HG03469 (cell line): ENCODE measurements around the gene THUMPD2.

ENCODE experiments used
- ATAC-seq: cut with Tn5 transposase; IDR thresholded peaks from one replicate; pipeline ENCODE4 v1.9.1; 2021; ENCODE audit warnings: mild to moderate bottlenecking, moderate library complexity, moderate number of reproducible peaks; ENCODE audit not compliant: unreplicated experiment

The THUMPD2 gene

DNA sequence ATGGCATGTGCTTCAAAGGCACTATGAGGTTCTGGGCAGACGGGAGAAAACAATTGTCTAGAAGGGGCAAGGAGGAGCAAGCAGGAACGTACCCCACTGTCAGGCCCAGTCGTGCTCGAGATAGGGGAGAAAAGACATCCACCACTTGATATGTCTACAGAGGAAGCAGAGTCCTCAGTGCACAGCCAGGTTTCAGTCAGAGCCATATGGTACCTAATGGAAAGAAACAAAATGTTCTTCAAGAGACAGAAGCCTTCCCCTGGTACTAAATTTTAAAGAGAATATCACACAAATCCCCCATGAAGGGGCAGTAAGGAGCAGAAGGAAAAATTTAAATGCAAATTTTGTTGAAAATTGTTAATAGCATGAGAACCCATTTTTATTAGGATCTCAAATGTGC, 21.9 kb downstream of the THUMPD2 start:
- ATAC-seq = no peak

DNA sequence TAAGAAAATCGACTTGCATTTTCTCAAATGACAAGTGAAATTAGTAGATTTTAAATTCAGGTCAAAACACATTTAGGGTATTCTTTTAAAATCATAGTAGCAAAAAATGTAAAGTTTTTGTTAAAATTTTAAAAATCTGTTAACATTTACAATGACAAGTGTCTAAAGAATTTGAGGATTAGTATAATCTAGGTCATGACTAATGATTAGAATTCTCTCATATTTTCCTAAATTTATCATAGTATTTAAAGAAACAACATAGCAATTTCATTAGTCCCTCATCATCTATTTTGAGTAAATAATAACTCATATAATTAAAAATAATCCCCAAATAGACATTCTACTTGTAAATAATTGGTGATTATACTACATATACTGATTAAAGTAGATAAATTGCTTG, 23.6 kb downstream of the THUMPD2 start:
- no peak for ATAC-seq

- ATAC-seq = no peak
Measured at GRCh38 chr2:39743269-39743776, 35.7 kb downstream of the THUMPD2 start.

GRCh38 chr2:39741871-39742270, 37.2 kb downstream of the THUMPD2 start:
- ATAC-seq = no peak

GRCh38 chr2:39739386-39739785, 39.7 kb downstream of the THUMPD2 start:
- ATAC-seq = no peak

DNA sequence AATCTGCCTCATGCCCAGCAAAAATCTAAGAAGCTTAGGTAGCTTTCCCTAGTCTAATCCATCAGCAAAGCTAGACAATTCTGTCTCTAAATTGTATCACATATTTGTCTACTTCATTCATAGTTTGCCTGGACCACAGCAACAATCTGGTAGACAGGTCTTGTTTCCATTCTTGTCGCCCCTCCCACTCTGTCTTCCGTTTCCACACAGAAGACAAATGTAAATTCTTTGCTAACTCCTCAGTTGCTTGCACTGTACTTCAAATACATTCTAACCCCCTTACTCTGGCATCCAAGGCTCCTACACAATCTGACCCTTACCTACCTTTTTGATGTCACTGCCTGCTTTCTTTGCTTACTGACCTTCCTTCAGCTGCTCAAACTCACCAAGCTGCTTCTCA, 40.1 kb downstream of the THUMPD2 start:
- ATAC-seq = no peak

DNA sequence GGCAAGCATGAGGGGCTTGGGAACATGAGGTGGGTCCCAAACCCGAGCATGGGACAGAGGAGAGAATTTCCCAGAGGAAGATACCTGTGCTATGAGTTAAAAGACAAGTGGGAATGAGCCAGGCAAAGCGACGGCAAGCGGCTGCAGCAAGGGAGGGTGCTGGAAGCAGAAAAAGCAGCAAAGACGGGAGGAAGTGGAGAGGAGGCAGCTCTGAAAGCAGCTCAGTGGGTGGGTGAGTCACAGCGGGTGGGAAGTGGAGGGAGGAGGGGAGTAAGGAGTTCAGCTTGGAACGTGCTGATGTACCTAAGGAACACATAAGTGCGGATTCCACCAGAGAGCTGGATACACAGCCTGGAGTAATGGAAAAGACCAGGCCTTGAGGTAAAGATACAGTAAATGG, 41.4 kb downstream of the THUMPD2 start:
- ATAC-seq = no peak

- ATAC-seq = no peak
Measured at GRCh38 chr2:39736640-39737039, 42.4 kb downstream of the THUMPD2 start.

GRCh38 chr2:39735648-39736047, 43.4 kb downstream of the THUMPD2 start:
- no peak for ATAC-seq

- no peak for ATAC-seq
Measured at GRCh38 chr2:39734445-39734844, 44.6 kb downstream of the THUMPD2 start.

DNA sequence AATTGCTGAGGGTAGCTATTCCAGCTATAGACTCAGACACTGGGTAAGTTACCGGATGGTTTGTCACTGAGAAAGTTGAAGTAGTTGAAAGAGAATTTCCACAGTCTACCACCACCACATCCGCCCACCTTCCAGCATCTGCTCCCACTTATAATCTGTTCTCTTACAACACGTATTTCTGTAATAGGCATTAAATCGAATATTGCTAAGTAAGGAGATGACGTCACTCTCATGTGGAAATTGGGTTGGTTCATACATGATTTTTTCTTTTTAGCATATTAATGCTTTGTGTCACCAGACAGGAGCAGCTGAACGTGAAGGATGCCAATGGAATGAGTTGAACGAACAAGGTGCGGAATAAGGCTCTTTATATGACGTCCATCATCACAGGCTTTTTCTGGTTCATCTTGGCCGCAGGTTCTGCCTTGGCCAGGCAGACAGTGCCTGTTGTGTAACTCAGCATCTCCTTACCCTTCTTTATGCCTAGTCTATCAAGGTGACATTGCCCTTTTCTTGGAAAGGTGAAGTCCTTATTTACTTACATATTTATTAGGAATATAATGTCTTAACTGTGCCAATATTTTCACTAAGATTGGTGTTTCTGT, 45.9 kb downstream of the THUMPD2 start:
- no peak for ATAC-seq

GRCh38 chr2:39732482-39732881, 46.6 kb downstream of the THUMPD2 start:
- ATAC-seq = no peak

GRCh38 chr2:39731546-39731945, 47.5 kb downstream of the THUMPD2 start:
- no peak for ATAC-seq

DNA sequence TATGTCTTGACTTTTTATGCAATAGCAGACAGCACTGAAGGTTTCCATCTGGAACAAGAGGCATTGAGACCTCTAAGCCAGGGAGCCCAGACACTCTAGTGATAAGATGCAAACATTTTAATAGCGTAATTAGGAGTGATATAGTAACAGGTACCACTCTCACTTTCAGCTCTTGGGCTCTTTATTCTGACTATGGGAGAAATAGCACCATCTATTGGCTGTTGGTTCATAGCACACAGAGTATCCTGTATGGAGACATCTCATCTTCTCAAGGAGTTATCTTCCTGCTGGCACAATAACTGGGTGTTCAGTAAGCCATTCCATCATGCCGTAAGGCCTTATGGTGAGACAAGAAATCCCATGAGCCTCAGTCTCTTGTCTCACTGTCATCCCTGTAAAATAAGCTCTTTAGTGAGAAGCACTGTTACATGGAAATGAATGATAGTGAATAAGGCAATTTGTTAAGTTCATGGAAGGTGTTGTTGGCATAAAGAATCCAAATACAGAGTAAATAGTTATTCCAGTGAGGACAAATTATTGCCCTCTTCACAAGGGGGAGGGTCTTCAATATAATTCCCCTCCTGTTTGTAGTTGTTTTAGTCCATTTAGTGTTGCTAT, 48.3 kb downstream of the THUMPD2 start:
- no peak for ATAC-seq

DNA sequence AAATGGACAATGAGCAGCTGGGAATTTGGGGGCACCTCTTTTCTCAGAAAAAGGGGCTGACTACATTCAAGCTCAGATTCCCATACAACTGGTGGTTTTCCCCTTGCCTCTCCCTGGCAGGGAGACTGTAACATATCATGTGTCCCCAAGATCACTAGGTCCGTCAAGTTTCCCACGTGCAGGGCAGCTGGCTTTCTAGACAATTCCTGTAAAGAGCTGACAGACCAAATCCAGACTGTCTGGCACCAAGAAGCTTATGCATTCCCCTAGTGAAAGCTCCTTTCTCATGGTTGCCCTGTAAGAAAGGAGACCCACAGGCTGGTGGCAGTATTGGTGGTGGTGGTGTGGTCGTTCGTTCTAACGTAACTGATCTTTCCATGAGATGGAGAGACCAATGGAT, 48.8 kb downstream of the THUMPD2 start:
- ATAC-seq = no peak

GRCh38 chr2:39728941-39729351, 50.1 kb downstream of the THUMPD2 start:
- ATAC-seq = no peak

DNA sequence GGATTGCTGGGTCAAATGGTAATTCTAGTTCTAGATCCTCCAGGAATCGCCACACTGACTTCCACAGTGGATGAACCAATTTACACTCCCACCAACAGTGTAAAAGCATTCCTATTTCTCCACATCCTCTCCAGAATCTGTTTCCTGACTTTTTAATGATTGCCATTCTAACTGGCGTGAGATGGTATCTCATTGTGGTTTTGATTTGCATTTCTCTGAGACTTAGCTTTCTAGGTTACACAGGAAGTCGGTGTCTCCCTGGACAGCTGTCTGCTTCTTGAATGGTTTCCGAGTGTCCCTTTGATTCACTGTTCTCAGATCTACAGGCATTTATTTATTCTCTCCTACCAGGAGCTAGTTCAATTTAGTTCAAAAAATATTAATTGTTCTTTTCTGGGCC, 51.0 kb downstream of the THUMPD2 start:
- ATAC-seq = peak; percentile 52

DNA sequence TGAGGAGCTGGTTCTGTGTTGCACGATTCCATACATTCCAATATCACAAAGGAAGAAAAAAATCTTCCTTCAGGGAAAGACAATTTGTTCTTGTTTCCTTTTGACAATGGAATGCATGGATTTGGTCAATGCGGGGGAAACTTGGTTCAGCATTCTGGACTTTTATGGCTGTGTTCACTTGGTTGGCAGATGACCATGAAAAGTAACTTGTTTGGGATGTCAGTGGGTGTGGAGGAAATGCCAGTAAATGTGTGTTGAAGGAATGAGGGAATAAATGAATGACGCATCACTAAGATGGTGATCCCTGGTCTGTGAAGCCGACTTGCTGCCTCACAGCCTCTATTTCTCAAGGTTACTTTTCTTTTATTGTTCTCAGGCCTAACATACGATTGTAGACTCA, 53.7 kb downstream of the THUMPD2 start:
- no peak for ATAC-seq

DNA sequence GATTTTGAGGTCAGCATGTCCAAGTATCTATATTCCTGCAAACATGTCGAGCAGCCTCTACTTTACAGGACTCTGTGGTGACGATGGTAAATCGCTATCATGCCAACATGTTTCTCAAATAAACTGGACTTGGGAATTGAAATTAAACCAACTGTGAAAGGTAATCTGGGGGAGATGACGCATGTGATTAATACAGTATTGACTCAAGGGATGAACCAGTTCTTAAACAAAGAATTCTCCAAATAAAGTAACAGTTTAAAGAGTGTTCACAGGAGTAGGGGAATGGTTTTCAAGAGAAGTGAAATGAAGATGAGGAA, 54.3 kb downstream of the THUMPD2 start:
- no peak for ATAC-seq

DNA sequence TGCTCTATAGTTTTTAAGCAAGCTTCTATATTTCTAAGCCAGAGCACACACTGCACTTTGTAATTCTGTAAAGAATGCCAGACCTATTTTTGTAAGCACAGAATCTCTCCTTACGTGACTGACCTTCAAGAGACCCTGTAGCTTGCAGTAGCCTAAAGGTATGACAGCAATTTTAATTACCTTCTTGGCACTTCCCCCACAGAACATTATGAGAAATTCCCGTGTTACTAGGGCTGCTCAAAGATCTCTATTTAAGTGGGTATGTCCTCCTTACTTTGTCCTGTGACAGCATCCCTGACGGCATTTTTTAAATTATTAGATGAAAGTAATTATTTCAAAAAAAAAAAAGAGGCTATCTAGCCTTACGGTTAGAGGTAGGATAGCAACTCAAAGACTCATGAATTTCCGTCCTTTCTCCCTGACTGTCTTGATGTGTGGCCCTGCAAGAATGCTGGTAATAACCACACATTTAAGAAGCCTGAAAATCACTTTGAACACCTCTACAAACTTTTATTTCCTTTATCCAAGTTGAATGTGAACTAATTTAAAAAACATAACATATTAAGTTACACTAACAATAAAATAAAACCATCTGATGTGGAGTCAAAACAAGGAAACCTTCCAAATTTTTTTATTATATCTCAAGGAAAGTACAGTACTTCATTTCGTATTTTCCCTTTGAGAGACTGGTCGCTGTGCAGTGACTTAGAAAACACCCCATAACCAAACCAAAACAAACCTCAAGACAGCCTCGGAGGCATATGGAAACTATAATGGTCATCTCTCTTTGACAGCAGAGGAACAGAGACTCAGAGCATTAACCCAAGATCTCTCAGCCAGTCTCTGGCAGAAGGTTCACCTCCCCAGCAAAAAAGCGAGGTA, 54.9 kb downstream of the THUMPD2 start:
- no peak for ATAC-seq

- no peak for ATAC-seq
Measured at GRCh38 chr2:39723497-39723896, 55.6 kb downstream of the THUMPD2 start.

- no peak for ATAC-seq
Measured at GRCh38 chr2:39720970-39721369, 58.1 kb downstream of the THUMPD2 start.
